ENCODE results near the gene ZNF426. TPM values are rescaled to one million over a fixed set of nuclear protein-coding genes. Genes with fewer than 3 reads are reported as not detected.
A peak's percentile ranks its signal among the peaks of the same experiment; 100 is the strongest.
"Not testable (repeated sequence)": the region's sequence is repeated elsewhere in the genome, so short reads cannot be mapped to it uniquely, and the experiment has no call there.

ZNF426 gene
- total RNA-seq, 1 experiment from 2014 or later = 16.1 TPM

DNA sequence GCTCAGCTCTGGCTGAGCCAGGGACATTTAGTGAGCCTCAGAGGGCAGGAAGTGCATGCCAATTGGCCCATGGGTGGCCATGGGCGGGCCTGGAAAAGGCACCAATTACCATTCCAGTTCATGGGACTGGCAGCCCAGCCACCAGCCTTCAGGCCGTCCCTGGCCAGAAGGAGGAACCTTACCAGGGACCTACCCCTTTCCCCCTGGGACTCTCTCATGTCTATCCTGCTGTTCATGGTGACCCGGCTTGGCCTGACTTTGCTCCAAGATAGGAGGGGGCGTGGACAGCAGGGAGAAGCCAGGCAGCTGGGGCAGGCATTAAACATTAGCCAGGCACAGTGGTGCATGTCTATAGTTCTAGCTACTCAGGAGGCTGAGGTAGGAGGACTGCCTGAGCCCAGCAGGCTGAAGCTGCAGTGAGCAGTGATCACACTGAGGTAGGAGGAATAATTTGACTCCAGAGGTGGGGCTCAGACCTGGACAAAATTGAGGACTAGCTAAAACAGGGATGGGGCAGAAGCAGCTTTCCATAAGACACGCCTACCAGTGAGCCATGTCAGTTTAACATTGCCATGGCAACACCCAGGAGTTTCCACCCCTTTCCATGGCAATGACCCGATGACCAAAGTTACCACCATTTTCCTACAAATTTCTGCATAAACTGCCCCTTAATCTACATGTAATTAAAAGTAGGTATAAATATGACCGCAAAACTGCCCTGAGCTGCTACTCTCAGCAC is 14.3 kb upstream of the ZNF426 start:
- no peaks in the 10 kb centered on the region for H3K4me1 ChIP-seq (replicated peaks; ENCODE audit: insufficient read depth)
- no peaks in the 10 kb centered on the region; the same call in 1 of the 2 replicates for H3F3A ChIP-seq (ENCODE audit: insufficient read depth, low read depth)
- H3K4me3 ChIP-seq = no peak overlapping the region
- CTCF ChIA-PET = no interaction called here
- H3K9me3 ChIP-seq (ENCODE audit: insufficient read depth, low read depth) = peaks cover 13% of the 10 kb centered on the region
- no peaks in the 10 kb centered on the region for H4K20me1 ChIP-seq (ENCODE audit: insufficient read depth)
- no peak overlapping the region for H3K27ac ChIP-seq
- H2AFZ ChIP-seq = no peak overlapping the region
- intact Hi-C loops (cut with micrococcal nuclease; ENCODE audit: unreplicated experiment) = no loop called here
- TF ChIP-seq CTCF (conservative IDR thresholded peaks at IDR 0.05) (no peak), EZH2 (IDR thresholded peaks at IDR 0.05; ENCODE audit: low read depth) (no peak)
- POLR2A ChIA-PET (ENCODE audit: unreplicated experiment) = interaction anchor here (0.6 to 0.7 kb wide), 2 partner anchors 65 to 280 kb away, joined by 3 to 7 read pairs; no protein-coding TSS in a partner anchor
- BruUV-seq (replicated peaks) = no TSS peak
- no peak for DNase-seq
- H3K4me2 ChIP-seq = no peak overlapping the region
- H3K36me3 ChIP-seq (ENCODE audit: low read depth) = no peaks in the 10 kb centered on the region
- no peaks in the 10 kb centered on the region for H3K79me2 ChIP-seq (ENCODE audit: low read depth)
- no peaks in the 10 kb centered on the region for H3K9me2 ChIP-seq (ENCODE audit: insufficient read depth)
- H3K27me3 ChIP-seq (ENCODE audit: insufficient read depth, low read depth) = no peaks in the 10 kb centered on the region

DNA sequence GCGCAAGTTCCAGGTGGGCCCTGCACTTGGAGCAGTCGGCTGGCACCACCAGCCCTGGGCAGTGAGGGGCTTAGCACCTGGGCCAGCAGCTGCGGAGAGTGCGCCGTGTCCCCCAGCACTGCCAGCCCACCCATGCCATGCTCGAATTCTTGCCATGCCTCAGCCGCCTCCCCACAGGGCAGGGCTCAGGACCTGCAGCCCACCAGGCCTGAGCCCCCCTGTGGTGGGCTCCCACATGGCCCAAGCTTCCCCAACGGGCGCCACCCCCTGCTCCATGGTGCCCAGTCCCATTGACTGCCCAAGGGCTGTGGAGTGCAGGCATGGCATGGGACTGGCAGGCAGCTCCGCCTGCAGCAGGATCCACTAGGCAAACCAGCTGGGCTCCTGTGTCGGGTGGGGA is 9.4 kb upstream of the ZNF426 start:
- intact Hi-C loops (cut with micrococcal nuclease; ENCODE audit: unreplicated experiment) = no loop called here
- DNase-seq = no peak
- Histone ChIP-seq H3K9me2 (ENCODE audit: insufficient read depth) (no peaks in the 10 kb centered on the region), H2AFZ (no peak overlapping the region), H3K27ac (no peak overlapping the region), H3K4me3 (no peak overlapping the region), H3K4me2 (no peak overlapping the region), H3K9me3 (ENCODE audit: insufficient read depth, low read depth) (peaks cover 7% of the 10 kb centered on the region; the same call in 1 of the 2 replicates), H3K79me2 (ENCODE audit: low read depth) (no peaks in the 10 kb centered on the region), H3K4me1 (replicated peaks; ENCODE audit: insufficient read depth) (no peaks in the 10 kb centered on the region), H3K36me3 (ENCODE audit: low read depth) (no peaks in the 10 kb centered on the region), H3K27me3 (ENCODE audit: insufficient read depth, low read depth) (peaks cover 20% of the 10 kb centered on the region), H3F3A (ENCODE audit: insufficient read depth, low read depth) (no peaks in the 10 kb centered on the region), H4K20me1 (ENCODE audit: insufficient read depth) (no peaks in the 10 kb centered on the region)
- CTCF ChIA-PET = no interaction called here
- BruUV-seq (replicated peaks) = no TSS peak
- POLR2A ChIA-PET (ENCODE audit: unreplicated experiment) = no interaction called here
- TF ChIP-seq CTCF (conservative IDR thresholded peaks at IDR 0.05) (no peak), EZH2 (IDR thresholded peaks at IDR 0.05; ENCODE audit: low read depth) (no peak)

- CTCF ChIA-PET; H3K9me2 ChIP-seq (ENCODE audit: insufficient read depth); H3K4me1 ChIP-seq (replicated peaks; ENCODE audit: insufficient read depth); H3F3A ChIP-seq (ENCODE audit: insufficient read depth, low read depth); H3K27ac ChIP-seq; H3K4me2 ChIP-seq; H3K36me3 ChIP-seq (ENCODE audit: low read depth); H2AFZ ChIP-seq; intact Hi-C loops (cut with micrococcal nuclease; ENCODE audit: unreplicated experiment); DNase-seq; POLR2A ChIA-PET (ENCODE audit: unreplicated experiment); BruUV-seq (replicated peaks); H3K4me3 ChIP-seq; H4K20me1 ChIP-seq (ENCODE audit: insufficient read depth): not testable (repeated sequence)
- peaks cover 16% of the 10 kb centered on the region for H3K27me3 ChIP-seq (ENCODE audit: insufficient read depth, low read depth)
- peaks cover 23% of the 10 kb centered on the region for H3K9me3 ChIP-seq (ENCODE audit: insufficient read depth, low read depth)
- peaks cover 21% of the 10 kb centered on the region for H3K79me2 ChIP-seq (ENCODE audit: low read depth)
These were observed 2.8 kb upstream of the ZNF426 start for GRCh38 chr19:9541281-9541680.

- BruUV-seq (replicated peaks); H3K4me1 ChIP-seq (replicated peaks; ENCODE audit: insufficient read depth); CTCF ChIA-PET; H3K4me3 ChIP-seq; H3K4me2 ChIP-seq; H3K9me2 ChIP-seq (ENCODE audit: insufficient read depth); H3K27ac ChIP-seq; H2AFZ ChIP-seq; POLR2A ChIA-PET (ENCODE audit: unreplicated experiment); intact Hi-C loops (cut with micrococcal nuclease; ENCODE audit: unreplicated experiment); H4K20me1 ChIP-seq (ENCODE audit: insufficient read depth); H3F3A ChIP-seq (ENCODE audit: insufficient read depth, low read depth): not testable (repeated sequence)
- peaks cover 14% of the 10 kb centered on the region for H3K27me3 ChIP-seq (ENCODE audit: insufficient read depth, low read depth)
- H3K9me3 ChIP-seq (ENCODE audit: insufficient read depth, low read depth) = peaks cover 37% of the 10 kb centered on the region
- peaks cover 23% of the 10 kb centered on the region for H3K36me3 ChIP-seq (ENCODE audit: low read depth)
- peaks cover 25% of the 10 kb centered on the region for H3K79me2 ChIP-seq (ENCODE audit: low read depth)
- DNase-seq = peak in 1 of 2 experiments; percentile 44
These were observed 1.5 kb upstream of the ZNF426 start for GRCh38 chr19:9539921-9540320.

- H3K79me2 ChIP-seq (ENCODE audit: low read depth) = peaks cover 25% of the 10 kb centered on the region
- H3K27me3 ChIP-seq (ENCODE audit: insufficient read depth, low read depth); H3F3A ChIP-seq (ENCODE audit: insufficient read depth, low read depth); H3K4me1 ChIP-seq (replicated peaks; ENCODE audit: insufficient read depth); intact Hi-C loops (cut with micrococcal nuclease; ENCODE audit: unreplicated experiment); H4K20me1 ChIP-seq (ENCODE audit: insufficient read depth); POLR2A ChIA-PET (ENCODE audit: unreplicated experiment); H3K9me2 ChIP-seq (ENCODE audit: insufficient read depth); DNase-seq: not testable (repeated sequence)
- H3K36me3 ChIP-seq (ENCODE audit: low read depth) = peaks cover 30% of the 10 kb centered on the region
- H3K4me2 ChIP-seq = peak overlapping the region; percentile 89
- H3K9me3 ChIP-seq (ENCODE audit: insufficient read depth, low read depth) = peaks cover 44% of the 10 kb centered on the region
- peak overlapping the region; percentile 96 for H2AFZ ChIP-seq
- peak overlapping the region; percentile 91 for H3K27ac ChIP-seq
- peak overlapping the region; percentile 90 for H3K4me3 ChIP-seq
- TSS peak; percentile 77 for BruUV-seq (replicated peaks)
- CTCF ChIA-PET = interaction anchor here (0.6 kb wide), 1 partner anchor 279 kb away, joined by 3 read pairs; no protein-coding TSS in a partner anchor
These were observed 756 bp upstream of the ZNF426 start for GRCh38 chr19:9539201-9539600.
